Tibial artery (tissue), 4 donors: Measurements from ENCODE around the gene GOT2.

ENCODE experiments used
- DNase-seq, 2 donors: peaks; one replicate each; pipeline ENCODE4 v3.0.0-alpha.2; 2019
- H3K27ac ChIP-seq, 2 donors: fragments of 200-600 bp; sonication (generic) in 1 of 2; 1 replicate in 1 of 2; 2 replicates in 1 of 2; pipeline ENCODE4 v1.5.1; 2018 to 2019; ENCODE audit warnings: mild to moderate bottlenecking in 1 of 2
- H3K27me3 ChIP-seq, 2 donors: fragments of 200-600 bp; sonication (generic) in 1 of 2; one replicate each; pipeline versions ENCODE4 v1.5.1 to v1.6.0; 2016 to 2019
- H3K36me3 ChIP-seq, 3 donors: fragments of 200-600 bp; sonication (generic) in 2 of 3; one replicate each; pipeline ENCODE4 v1.5.1; 2016 to 2019; ENCODE audit warnings: mild to moderate bottlenecking in 2 of 3
- H3K4me1 ChIP-seq, 4 donors: fragments of 200-600 bp; sonication (generic) in 2 of 4; 1 replicate in 3 of 4; 2 replicates in 1 of 4; pipeline ENCODE4 v1.5.1; 2016 to 2019
- H3K4me3 ChIP-seq, 2 donors: fragments of 200-600 bp; sonication (generic) in 1 of 2; 1 replicate in 1 of 2; 2 replicates in 1 of 2; pipeline ENCODE4 v1.5.1; 2018 to 2019; ENCODE audit warnings: mild to moderate bottlenecking in 2 of 2
- H3K9me3 ChIP-seq, 3 donors: fragments of 200-600 bp; sonication (generic) in 1 of 3; one replicate each; pipeline ENCODE4 v1.5.1; 2016 to 2019
- intact Hi-C: fragments of 100-400 bp; cut with DNase I; formaldehyde crosslinking; loops from one replicate; pipeline ENCODE4 v1.15.0; 2023; ENCODE audit warnings: low total_unique reads
- TF ChIP-seq, protein P1 (sequence below), 2 experiments: fragments of 200-600 bp in 1 of 2; fragments of 450-650 bp in 1 of 2; IDR thresholded peaks; one replicate each; pipeline ENCODE4 v1.5.1; 2017 to 2019; ENCODE audit warnings: antibody characterized with exemption in 2 of 2, mild to moderate bottlenecking in 1 of 2, moderate library complexity in 1 of 2

GOT2 gene

GRCh38 chr16:58727796-58728568 lies 6.1 kb downstream of the GOT2 start:
- Histone ChIP-seq H3K4me3 (no peak overlapping the region), H3K9me3 (no peaks in the 10 kb centered on the region), H3K36me3 (peaks cover 0 to 10% (median 0%) of the 10 kb centered on the region in 3 donors), H3K4me1 (peaks cover 0 to 18% (median 7%) of the 10 kb centered on the region in 4 donors), H3K27ac (no peak overlapping the region), H3K27me3 (no peaks in the 10 kb centered on the region)
- DNase-seq: no peak
- TF ChIP-seq, protein P1, sequence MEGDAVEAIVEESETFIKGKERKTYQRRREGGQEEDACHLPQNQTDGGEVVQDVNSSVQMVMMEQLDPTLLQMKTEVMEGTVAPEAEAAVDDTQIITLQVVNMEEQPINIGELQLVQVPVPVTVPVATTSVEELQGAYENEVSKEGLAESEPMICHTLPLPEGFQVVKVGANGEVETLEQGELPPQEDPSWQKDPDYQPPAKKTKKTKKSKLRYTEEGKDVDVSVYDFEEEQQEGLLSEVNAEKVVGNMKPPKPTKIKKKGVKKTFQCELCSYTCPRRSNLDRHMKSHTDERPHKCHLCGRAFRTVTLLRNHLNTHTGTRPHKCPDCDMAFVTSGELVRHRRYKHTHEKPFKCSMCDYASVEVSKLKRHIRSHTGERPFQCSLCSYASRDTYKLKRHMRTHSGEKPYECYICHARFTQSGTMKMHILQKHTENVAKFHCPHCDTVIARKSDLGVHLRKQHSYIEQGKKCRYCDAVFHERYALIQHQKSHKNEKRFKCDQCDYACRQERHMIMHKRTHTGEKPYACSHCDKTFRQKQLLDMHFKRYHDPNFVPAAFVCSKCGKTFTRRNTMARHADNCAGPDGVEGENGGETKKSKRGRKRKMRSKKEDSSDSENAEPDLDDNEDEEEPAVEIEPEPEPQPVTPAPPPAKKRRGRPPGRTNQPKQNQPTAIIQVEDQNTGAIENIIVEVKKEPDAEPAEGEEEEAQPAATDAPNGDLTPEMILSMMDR (IDR thresholded peaks at IDR 0.05): no peak
- intact Hi-C loops: no loop called here

GRCh38 chr16:58727028-58727781 lies 6.9 kb downstream of the GOT2 start:
- DNase-seq: no peak
- no peaks in the 10 kb centered on the region for H3K9me3 ChIP-seq
- peaks cover 0 to 18% (median 0%) of the 10 kb centered on the region in 3 donors for H3K36me3 ChIP-seq
- intact Hi-C loops: no loop called here
- H3K27ac ChIP-seq: no peak overlapping the region
- peaks cover 0 to 10% (median 1%) of the 10 kb centered on the region in 4 donors for H3K4me1 ChIP-seq
- TF ChIP-seq, protein P1 (IDR thresholded peaks at IDR 0.05): no peak
- H3K27me3 ChIP-seq: no peaks in the 10 kb centered on the region
- H3K4me3 ChIP-seq: no peak overlapping the region

- no peak overlapping the region for H3K27ac ChIP-seq
- intact Hi-C loops: no loop called here
- H3K4me3 ChIP-seq: no peak overlapping the region
Measured at GRCh38 chr16:58723109-58723508, 11.0 kb downstream of the GOT2 start.

DNA sequence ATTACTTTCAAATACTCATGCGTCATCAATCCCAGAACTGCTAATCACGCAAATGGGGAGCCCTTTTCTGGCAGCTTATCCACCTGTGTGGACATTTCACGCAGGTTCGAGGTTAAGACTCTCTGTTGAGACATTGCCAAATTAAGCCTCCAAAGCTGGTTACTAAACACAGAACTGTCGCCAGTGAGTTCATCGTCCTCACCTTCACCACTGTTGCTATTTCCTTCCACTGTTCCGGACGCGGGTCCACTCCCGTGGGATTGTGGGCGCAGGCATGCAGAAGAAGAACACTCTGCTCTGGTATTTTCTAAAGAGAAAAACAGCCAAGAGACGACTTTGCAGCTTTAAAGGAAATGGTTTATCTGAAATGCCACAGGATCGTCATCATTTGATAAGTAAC lies 16.1 kb downstream of the GOT2 start:
- intact Hi-C loops: no loop called here
- peaks cover 69 to 98% (median 69%) of the 10 kb centered on the region in 3 donors for H3K36me3 ChIP-seq

More at GRCh38 chr16:58723109-58723508, 11.0 kb downstream of the GOT2 start:
- Histone ChIP-seq H3K9me3 (no peaks in the 10 kb centered on the region), H3K27me3 (no peaks in the 10 kb centered on the region), H3K36me3 (peaks cover 26 to 59% (median 34%) of the 10 kb centered on the region in 3 donors), H3K4me1 (no peaks in the 10 kb centered on the region)
- no peak for DNase-seq
- TF ChIP-seq, protein P1 (IDR thresholded peaks at IDR 0.05): no peak

DNA sequence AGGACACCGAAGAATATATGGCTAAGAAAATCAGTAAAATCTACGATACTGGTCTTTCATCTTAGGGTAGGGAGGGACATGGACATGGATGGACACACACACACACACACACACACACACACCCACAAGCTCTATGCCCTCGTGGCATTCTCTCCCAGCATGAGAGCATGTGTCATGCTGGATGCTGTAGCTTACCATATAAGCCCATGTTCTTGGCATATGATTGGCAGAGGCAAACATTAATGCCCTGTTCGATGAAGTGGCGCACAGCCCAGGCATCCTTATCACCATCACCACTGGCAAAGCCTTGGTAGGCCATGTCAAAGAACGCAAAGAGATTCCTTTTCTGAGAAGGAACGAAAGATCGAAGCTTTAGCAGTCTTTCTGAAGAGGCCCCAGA lies 17.6 kb downstream of the GOT2 start:
- H3K4me1 ChIP-seq: no peaks in the 10 kb centered on the region
- H3K27me3 ChIP-seq: no peaks in the 10 kb centered on the region
- DNase-seq: no peak
- H3K36me3 ChIP-seq: peaks cover 77 to 98% (median 82%) of the 10 kb centered on the region in 3 donors
- TF ChIP-seq, protein P1 (IDR thresholded peaks at IDR 0.05): no peak
- intact Hi-C loops: no loop called here
- no peak overlapping the region for H3K4me3 ChIP-seq
- H3K27ac ChIP-seq: no peak overlapping the region
- H3K9me3 ChIP-seq: no peaks in the 10 kb centered on the region

More for the DNA sequence above, 16.1 kb downstream of the GOT2 start:
- Histone ChIP-seq H3K9me3 (no peaks in the 10 kb centered on the region), H3K27ac (no peak overlapping the region), H3K4me3 (no peak overlapping the region), H3K4me1 (no peaks in the 10 kb centered on the region), H3K27me3 (no peaks in the 10 kb centered on the region)
- TF ChIP-seq, protein P1 (IDR thresholded peaks at IDR 0.05): no peak
- no peak for DNase-seq
